Activated naive CD8-positive, alpha-beta T cell treated with anti-CD3 and anti-CD28 coated beads, Interleukin-2, amount 50 U/mL, for 16 hours (primary cell): ENCODE results near the gene WFDC10A.
"Not testable (repeated sequence)": the region's sequence is repeated elsewhere in the genome, so short reads cannot be mapped to it uniquely, and the experiment has no call there.

Experiments
- DNase-seq: peaks from one replicate; pipeline ENCODE4 v3.0.0-alpha.2; 2020; ENCODE audit warnings: low read depth, low spot score

Gene WFDC10A

GRCh38 chr20:45647441-45648050 lies 18.0 kb downstream of the WFDC10A start:
- no peak for DNase-seq

- no peak for DNase-seq
Measured at GRCh38 chr20:45649312-45649863, 19.8 kb downstream of the WFDC10A start.

- not testable (repeated sequence) for DNase-seq
Measured at GRCh38 chr20:45651726-45652125, 22.2 kb downstream of the WFDC10A start.

DNA sequence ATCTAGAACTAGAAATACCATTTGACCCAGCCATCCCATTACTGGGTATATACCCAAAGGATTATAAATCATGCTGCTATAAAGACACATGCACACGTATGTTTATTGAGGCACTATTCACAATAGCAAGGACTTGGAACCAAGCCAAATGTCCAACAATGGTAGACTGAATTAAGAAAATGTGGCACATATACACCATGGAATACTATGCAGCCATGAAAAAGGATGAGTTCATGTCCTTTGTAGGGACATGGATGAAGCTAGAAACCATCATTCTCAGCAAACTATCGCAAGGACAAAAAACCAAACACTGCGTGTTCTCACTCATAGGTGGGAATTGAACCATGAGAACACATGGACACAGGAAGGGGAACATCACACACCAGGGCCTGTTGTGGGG lies 27.5 kb downstream of the WFDC10A start:
- DNase-seq: not testable (repeated sequence)

GRCh38 chr20:45670139-45670538 lies 40.6 kb downstream of the WFDC10A start, which contains the start of gene WFDC11:
Gene WFDC11 (minus strand): TSS chr20:45670239. CDS start chr20:45650600, 19,639 bp downstream.
- no peak for DNase-seq

DNA sequence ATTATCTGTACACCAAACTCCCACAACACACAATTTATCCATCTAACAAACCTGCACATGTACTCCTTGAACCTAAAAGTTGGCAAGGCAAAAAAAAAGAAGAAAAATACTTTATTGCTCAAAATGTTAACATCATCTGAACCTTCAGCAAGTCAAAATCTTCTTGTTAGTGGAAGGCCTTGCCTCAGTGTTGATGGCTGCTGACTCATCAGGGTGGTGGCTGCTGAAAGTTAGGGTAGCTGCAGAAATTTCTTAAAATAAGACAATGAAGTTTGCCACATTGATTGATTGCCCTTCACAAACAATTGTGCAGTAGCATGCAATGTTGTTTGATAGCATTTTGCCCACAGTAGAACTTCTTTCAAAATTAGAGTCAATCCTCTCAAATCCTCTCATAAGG lies 43.2 kb downstream of the WFDC10A start:
- DNase-seq: no peak

- no peak for DNase-seq
Measured at GRCh38 chr20:45679650-45680049, 50.1 kb downstream of the WFDC10A start.
